Mesendoderm (in vitro differentiated cells): ENCODE data around the gene SAC3D1.

Source experiments
- DNase-seq: peaks from one replicate; pipeline ENCODE4 v3.0.0; 2013
- H2AK5ac ChIP-seq: 2 replicates; pipeline ENCODE4 v1.6.1; 2013; ENCODE audit warnings: low read length, inconsistent platforms
- H2BK120ac ChIP-seq: 2 replicates; pipeline ENCODE4 v1.6.1; 2013; ENCODE audit warnings: low read depth, mild to moderate bottlenecking, low read length, moderate library complexity, mixed read lengths
- H2BK15ac ChIP-seq: replicated peaks from 2 replicates; pipeline ENCODE4 v1.6.1; 2013; ENCODE audit warnings: low read depth, mild to moderate bottlenecking, moderate library complexity
- H2BK5ac ChIP-seq: 2 replicates; pipeline ENCODE4 v1.6.1; 2013; ENCODE audit warnings: low read length, inconsistent platforms
- H3K18ac ChIP-seq: 2 replicates; pipeline ENCODE4 v1.6.1; 2013; ENCODE audit warnings: mild to moderate bottlenecking, low read length, mixed read lengths
- H3K23ac ChIP-seq: one replicate; pipeline ENCODE4 v1.6.1; 2013; ENCODE audit warnings: low read length
- H3K27ac ChIP-seq: 2 replicates; pipeline ENCODE4 v1.5.1; 2013; ENCODE audit warnings: low read depth, mild to moderate bottlenecking, inconsistent platforms, low read length, moderate library complexity
- H3K27me3 ChIP-seq: 2 replicates; pipeline ENCODE4 v1.6.1; 2013; ENCODE audit warnings: low read length, control low read depth, mild to moderate bottlenecking, inconsistent platforms; ENCODE audit not compliant: insufficient read depth, poor library complexity
- H3K36me3 ChIP-seq: 2 replicates; pipeline ENCODE4 v1.6.1; 2013; ENCODE audit warnings: low read length, inconsistent platforms; ENCODE audit not compliant: control insufficient read depth, insufficient read depth
- H3K4ac ChIP-seq: one replicate; pipeline ENCODE4 v1.6.1; 2013; ENCODE audit warnings: low read depth, mild to moderate bottlenecking, low read length, moderate library complexity
- H3K4me1 ChIP-seq: 2 replicates; pipeline ENCODE4 v1.6.1; 2013; ENCODE audit warnings: low read depth, low read length, inconsistent platforms; ENCODE audit not compliant: control insufficient read depth
- H3K4me2 ChIP-seq: 2 replicates; pipeline ENCODE4 v1.6.1; 2013; ENCODE audit warnings: low read length
- H3K4me3 ChIP-seq: 2 replicates; pipeline ENCODE4 v1.5.1; 2013; ENCODE audit warnings: mild to moderate bottlenecking, low read length
- H3K56ac ChIP-seq: one replicate; pipeline ENCODE4 v1.6.1; 2013; ENCODE audit warnings: low read length
- H3K79me1 ChIP-seq: 2 replicates; pipeline ENCODE4 v1.6.1; 2013; ENCODE audit warnings: low read length, inconsistent platforms
- H3K79me2 ChIP-seq: 2 replicates; pipeline ENCODE4 v1.6.1; 2013; ENCODE audit warnings: mild to moderate bottlenecking, low read length; ENCODE audit not compliant: control insufficient read depth, insufficient read depth
- H3K9ac ChIP-seq: 2 replicates; pipeline ENCODE4 v1.6.1; 2013; ENCODE audit warnings: low read length, inconsistent platforms
- H4K5ac ChIP-seq: one replicate; pipeline ENCODE4 v1.6.1; 2013; ENCODE audit warnings: low read length
- H4K8ac ChIP-seq: one replicate; pipeline ENCODE4 v1.6.1; 2013; ENCODE audit warnings: low read depth, mild to moderate bottlenecking, control low read depth, low read length, moderate library complexity
- WGBS: extraction: QIAGEN DNeasy Blood & Tissue Kit; methylation state at CpG from one replicate; pipeline ENCODE4 v1.1.7; 2013; ENCODE audit warnings: low lambda C conversion rate, missing lambda C conversion rate; ENCODE audit not compliant: insufficient coverage; ENCODE audit errors: extremely low coverage; 5-methylcytosine and 5-hydroxymethylcytosine counted together

The SAC3D1 gene

GRCh38 chr11:65008873-65009272 lies 32.1 kb upstream of the SAC3D1 start:
- Histone ChIP-seq H3K27me3 (no peaks in the 10 kb centered on the region), H2BK120ac (no peak overlapping the region), H3K4me1 (peaks cover 2% of the 10 kb centered on the region), H2BK5ac (no peak overlapping the region), H2AK5ac (no peak overlapping the region), H3K36me3 (no peaks in the 10 kb centered on the region), H2BK15ac (no peak overlapping the region), H4K8ac (no peak overlapping the region), H3K27ac (no peak overlapping the region), H3K56ac (no peak overlapping the region), H3K18ac (no peak overlapping the region), H4K5ac (no peak overlapping the region), H3K4ac (no peak overlapping the region), H3K79me1 (no peaks in the 10 kb centered on the region), H3K4me2 (no peak overlapping the region), H3K4me3 (no peak overlapping the region), H3K23ac (no peak overlapping the region), H3K9ac (no peak overlapping the region), H3K79me2 (no peaks in the 10 kb centered on the region)
- DNase-seq, result no peak
- WGBS, result no CpG with 5 or more reads among the region's 2 CpGs

GRCh38 chr11:65013130-65013887 lies 27.7 kb upstream of the SAC3D1 start:
- WGBS, result no CpG with 5 or more reads among the region's 22 CpGs
- Histone ChIP-seq H3K4ac (peak overlapping the region; percentile 82), H3K23ac (no peak overlapping the region), H3K79me1 (peaks cover 2% of the 10 kb centered on the region), H3K56ac (peak overlapping the region; percentile 89), H3K4me3 (peak overlapping the region; percentile 40), H3K18ac (peak overlapping the region; percentile 94), H2BK15ac (no peak overlapping the region), H3K4me2 (peak overlapping the region; percentile 82), H3K9ac (peak overlapping the region; percentile 90), H4K5ac (no peak overlapping the region), H2AK5ac (no peak overlapping the region), H3K79me2 (no peaks in the 10 kb centered on the region), H4K8ac (peak overlapping the region; percentile 30), H2BK120ac (no peak overlapping the region), H3K27ac (peak overlapping the region; percentile 96), H3K36me3 (no peaks in the 10 kb centered on the region), H2BK5ac (peak overlapping the region; percentile 20), H3K27me3 (no peaks in the 10 kb centered on the region), H3K4me1 (peaks cover 2% of the 10 kb centered on the region)
- peak; percentile 93 for DNase-seq

GRCh38 chr11:65013888-65014725 lies 26.9 kb upstream of the SAC3D1 start, which contains the start of gene ARL2:
Gene ARL2 (plus strand): TSS chr11:65014160. CDS start chr11:65014208, 48 bp downstream.
- Histone ChIP-seq H3K9ac (peak within 1 kb of the TSS; percentile 90), H2BK120ac (no peak within 1 kb of the TSS), H3K27me3 (no peaks in the 10 kb centered on the region), H2AK5ac (no peak within 1 kb of the TSS), H3K18ac (peak within 1 kb of the TSS; percentile 94), H3K4me2 (peak within 1 kb of the TSS; percentile 82), H2BK15ac (no peak within 1 kb of the TSS), H3K27ac (peak within 1 kb of the TSS; percentile 96), H2BK5ac (peak within 1 kb of the TSS; percentile 20), H3K79me1 (peaks cover 2% of the 10 kb centered on the region), H3K4me3 (peak within 1 kb of the TSS; percentile 69), H3K79me2 (no peaks in the 10 kb centered on the region), H4K8ac (peak within 1 kb of the TSS; percentile 30), H3K56ac (peak within 1 kb of the TSS; percentile 97), H3K4me1 (peaks cover 2% of the 10 kb centered on the region), H3K36me3 (peaks cover 3% of the 10 kb centered on the region), H3K23ac (peak within 1 kb of the TSS; percentile 80), H3K4ac (peak within 1 kb of the TSS; percentile 82), H4K5ac (no peak within 1 kb of the TSS)
- no CpG with 5 or more reads among the region's 96 CpGs for WGBS
- peak; percentile 96 for DNase-seq

- Histone ChIP-seq H3K4me2 (peak overlapping the region; percentile 67), H4K8ac (no peak overlapping the region), H2BK15ac (no peak overlapping the region), H3K23ac (peak overlapping the region; percentile 80), H3K79me1 (peaks cover 2% of the 10 kb centered on the region), H3K4me3 (peak overlapping the region; percentile 69), H2AK5ac (no peak overlapping the region), H3K56ac (peak overlapping the region; percentile 97), H3K4ac (peak overlapping the region; percentile 57), H2BK5ac (no peak overlapping the region), H3K4me1 (peaks cover 2% of the 10 kb centered on the region), H3K9ac (peak overlapping the region; percentile 87), H3K18ac (peak overlapping the region; percentile 87), H3K79me2 (no peaks in the 10 kb centered on the region), H3K27ac (peak overlapping the region; percentile 93), H3K36me3 (peaks cover 3% of the 10 kb centered on the region), H3K27me3 (no peaks in the 10 kb centered on the region), H2BK120ac (no peak overlapping the region), H4K5ac (no peak overlapping the region)
- DNase-seq, result no peak
- WGBS, result no CpG with 5 or more reads among the region's 23 CpGs
Measured at GRCh38 chr11:65014726-65015227, 26.2 kb upstream of the SAC3D1 start.

GRCh38 chr11:65016705-65017104 lies 24.3 kb upstream of the SAC3D1 start:
- peaks cover 2% of the 10 kb centered on the region for H3K4me1 ChIP-seq
- no CpG with 5 or more reads among the region's 4 CpGs for WGBS

More at GRCh38 chr11:65016705-65017104, 24.3 kb upstream of the SAC3D1 start:
- H3K18ac ChIP-seq, result no peak overlapping the region
- H2BK120ac ChIP-seq, result no peak overlapping the region
- H3K9ac ChIP-seq, result no peak overlapping the region
- no peak overlapping the region for H3K4ac ChIP-seq
- H3K4me2 ChIP-seq, result no peak overlapping the region
- H3K27me3 ChIP-seq, result no peaks in the 10 kb centered on the region
- H3K36me3 ChIP-seq, result peaks cover 3% of the 10 kb centered on the region
- no peaks in the 10 kb centered on the region for H3K79me2 ChIP-seq
- H2BK15ac ChIP-seq, result no peak overlapping the region
- H4K8ac ChIP-seq, result no peak overlapping the region
- H4K5ac ChIP-seq, result no peak overlapping the region
- no peak overlapping the region for H2BK5ac ChIP-seq
- H2AK5ac ChIP-seq, result no peak overlapping the region
- H3K56ac ChIP-seq, result no peak overlapping the region
- H3K23ac ChIP-seq, result no peak overlapping the region
- H3K4me3 ChIP-seq, result no peak overlapping the region
- DNase-seq, result peak; percentile 41
- H3K79me1 ChIP-seq, result peaks cover 2% of the 10 kb centered on the region
- no peak overlapping the region for H3K27ac ChIP-seq
